IMR-90 (cell line): ENCODE data around the gene POLR2C. TPM values are rescaled to one million over a fixed set of nuclear protein-coding genes. Genes with fewer than 3 reads are reported as not detected.

Experiments
- ATAC-seq: fragments of 200-7000 bp; cut with Tn5 transposase; 2 replicates; pipeline ENCODE4 v1.9.1; 2020; ENCODE audit warnings: low read depth, mild to moderate bottlenecking, moderate library complexity
- BruUV-seq: library from RNA; stranded (reverse); fragments of 400-500 nt; replicated peaks from 2 replicates; lab custom pipeline; 2021; lab: Mats Ljungman, UMichigan
- CTCF ChIA-PET: fragments of 300-600 bp; formaldehyde crosslinking; extraction: SDS; loops from one replicate; lab custom pipeline; 2021; ENCODE audit warnings: antibody characterized with exemption; lab: Yijun Ruan, JAX
- POLR2A ChIA-PET: fragments of 300-600 bp; sonication (Branson Sonifier 250); formaldehyde crosslinking; loops from one replicate; lab custom pipeline; 2022; ENCODE audit warnings: antibody characterized with exemption; ENCODE audit not compliant: unreplicated experiment; lab: Charles Lee
- DNase-seq: peaks from one replicate; pipeline ENCODE4 v3.0.0; 2013
- H2AFZ ChIP-seq: replicated peaks from 2 replicates; pipeline ENCODE3; 2013; ENCODE audit warnings: low read length, mild to moderate bottlenecking; ENCODE audit not compliant: poor library complexity
- H2AK5ac ChIP-seq: 2 replicates; pipeline ENCODE4 v1.6.1; 2013; ENCODE audit warnings: low read depth, low read length, inconsistent platforms
- H2AK9ac ChIP-seq: replicated peaks from 2 replicates; pipeline ENCODE3; 2013; ENCODE audit warnings: mild to moderate bottlenecking, low read depth, low read length, moderate library complexity; ENCODE audit not compliant: poor library complexity
- H2BK120ac ChIP-seq: 2 replicates; pipeline ENCODE4 v1.6.1; 2013; ENCODE audit warnings: low read depth, low read length, inconsistent platforms
- H2BK15ac ChIP-seq: 3 replicates; pipeline ENCODE4 v1.6.1; 2013; ENCODE audit warnings: low read depth, low read length, inconsistent platforms
- H2BK20ac ChIP-seq: 2 replicates; pipeline ENCODE4 v1.6.1; 2013; ENCODE audit warnings: low read depth, mild to moderate bottlenecking, inconsistent platforms, low read length, moderate library complexity
- H2BK5ac ChIP-seq: 2 replicates; pipeline ENCODE4 v1.6.1; 2013; ENCODE audit warnings: mild to moderate bottlenecking, low read depth, low read length, inconsistent platforms; ENCODE audit not compliant: poor library complexity, severe bottlenecking
- H3K14ac ChIP-seq: replicated peaks from 2 replicates; pipeline ENCODE4 v1.6.1; 2013; ENCODE audit warnings: low read depth, low read length, inconsistent platforms
- H3K18ac ChIP-seq: 2 replicates; pipeline ENCODE4 v1.6.1; 2013; ENCODE audit warnings: low read depth, low read length, control low read depth
- H3K23ac ChIP-seq: 2 replicates; pipeline ENCODE4 v1.6.1; 2013; ENCODE audit warnings: low read depth, low read length, inconsistent platforms
- H3K27ac ChIP-seq: 2 replicates; pipeline ENCODE4 v1.5.1; 2013; ENCODE audit warnings: mild to moderate bottlenecking, control low read depth, low read length; ENCODE audit not compliant: insufficient read depth
- H3K27me3 ChIP-seq: 2 replicates; pipeline ENCODE4 v1.6.1; 2013; ENCODE audit warnings: low read length; ENCODE audit not compliant: control insufficient read depth, insufficient read depth
- H3K36me3 ChIP-seq: 2 replicates; pipeline ENCODE4 v1.6.1; 2013; ENCODE audit warnings: low read length, mixed read lengths; ENCODE audit not compliant: control insufficient read depth, insufficient read depth
- H3K4ac ChIP-seq: 2 replicates; pipeline ENCODE4 v1.6.1; 2013; ENCODE audit warnings: low read depth, low read length, inconsistent platforms
- H3K4me1 ChIP-seq: 2 replicates; pipeline ENCODE4 v1.6.1; 2013; ENCODE audit warnings: low read length, mixed read lengths; ENCODE audit not compliant: control insufficient read depth, insufficient read depth
- H3K4me2 ChIP-seq: 2 replicates; pipeline ENCODE4 v1.6.1; 2013; ENCODE audit warnings: low read depth, mild to moderate bottlenecking, control low read depth, low read length, moderate library complexity
- H3K4me3 ChIP-seq: 2 replicates; pipeline ENCODE4 v1.5.1; 2013; ENCODE audit warnings: low read depth, mild to moderate bottlenecking, control low read depth, low read length, moderate library complexity; ENCODE audit not compliant: insufficient read depth
- H3K56ac ChIP-seq: 2 replicates; pipeline ENCODE4 v1.6.1; 2013; ENCODE audit warnings: low read length, inconsistent platforms; ENCODE audit not compliant: insufficient read depth; ENCODE audit errors: extremely low read depth
- H3K79me1 ChIP-seq, 2 experiments: 2 replicates each; pipeline ENCODE4 v1.6.1; 2013; ENCODE audit warnings: low read length in 2 of 2, inconsistent platforms in 1 of 2, low read depth in 1 of 2
- H3K9ac ChIP-seq: 2 replicates; pipeline ENCODE4 v1.6.1; 2013; ENCODE audit warnings: low read depth, low read length, control low read depth
- H3K9me1 ChIP-seq: 2 replicates; pipeline ENCODE4 v1.6.1; 2013; ENCODE audit warnings: low read length, inconsistent platforms; ENCODE audit not compliant: insufficient read depth
- H3K9me3 ChIP-seq: 2 replicates; pipeline ENCODE4 v1.6.1; 2013; ENCODE audit warnings: low read length; ENCODE audit not compliant: control insufficient read depth, insufficient read depth
- H4K20me1 ChIP-seq: 2 replicates; pipeline ENCODE4 v1.6.1; 2013; ENCODE audit warnings: low read length, inconsistent platforms; ENCODE audit not compliant: insufficient read depth
- H4K5ac ChIP-seq: 2 replicates; pipeline ENCODE4 v1.6.1; 2013; ENCODE audit warnings: mild to moderate bottlenecking, low read depth, low read length, control low read depth
- H4K8ac ChIP-seq, 2 experiments: 2 replicates each; pipeline ENCODE4 v1.6.1; 2013; ENCODE audit warnings: low read depth in 2 of 2, low read length in 2 of 2, control low read depth in 1 of 2, inconsistent platforms in 1 of 2
- H4K91ac ChIP-seq: 2 replicates; pipeline ENCODE4 v1.6.1; 2013; ENCODE audit warnings: low read depth, low read length, inconsistent platforms; ENCODE audit not compliant: insufficient read depth
- CEBPB ChIP-seq: IDR thresholded peaks from 2 replicates; pipeline ENCODE4 v1.6.1; 2012; ENCODE audit warnings: low read depth, low read length, improper control_type of control experiment
- CHD1 ChIP-seq: IDR thresholded peaks from 2 replicates; pipeline ENCODE4 v1.6.1; 2012; ENCODE audit warnings: low read depth, low read length, improper control_type of control experiment
- MAFK ChIP-seq: IDR thresholded peaks from 2 replicates; pipeline ENCODE4 v1.6.1; 2012; ENCODE audit warnings: low read depth, low read length, improper control_type of control experiment
- RAD21 ChIP-seq: IDR thresholded peaks from 2 replicates; pipeline ENCODE4 v1.6.1; 2012; ENCODE audit warnings: low read length, improper control_type of control experiment
- RCOR1 ChIP-seq: IDR thresholded peaks from 2 replicates; pipeline ENCODE4 v1.6.1; 2012; ENCODE audit warnings: mild to moderate bottlenecking, low read length, improper control_type of control experiment; ENCODE audit not compliant: insufficient replicate concordance
- RFX5 ChIP-seq: IDR thresholded peaks from 2 replicates; pipeline ENCODE4 v1.8.0; 2012; ENCODE audit warnings: low read depth, mild to moderate bottlenecking, low read length, moderate library complexity
- WGBS, 2 experiments: methylation state at CpG; one replicate each; pipeline versions ENCODE4 v1.1.5 to v1.1.7; 2013; ENCODE audit warnings: missing lambda C conversion rate in 2 of 2; ENCODE audit not compliant: insufficient read length in 1 of 2; ENCODE audit errors: extremely low coverage in 2 of 2; 5-methylcytosine and 5-hydroxymethylcytosine counted together
- dilution Hi-C: fragments of 300-500 bp; cut with HindIII; formaldehyde crosslinking; loops from one replicate; pipeline ENCODE4 v1.14.3; 2018; ENCODE audit warnings: low sequenced_read_pairs; ENCODE audit not compliant: unreplicated experiment
- in situ Hi-C: fragments of 300-500 bp; cut with MboI; formaldehyde crosslinking; loops from 3 replicates; pipeline ENCODE4 v1.14.3; 2019; ENCODE audit warnings: low sequenced_read_pairs, inconsistent platforms, mixed read lengths
- intact Hi-C: fragments of 100-400 bp; cut with micrococcal nuclease; formaldehyde crosslinking; loops from 2 replicates; pipeline ENCODE4 v1.10.0; 2022
- polyA plus RNA-seq, 3 experiments: library from polyadenylated mRNA; depleted of rRNA; stranded (reverse); fragments of >200 nt; gene quantifications; 2 replicates each; pipeline ENCODE4 v1.2.3, GENCODE V29; 2012; ENCODE audit warnings: low replicate concordance in 1 of 3
- total RNA-seq: library from RNA; depleted of rRNA; stranded (reverse); fragments of >200 nt; gene quantifications from 2 replicates; pipeline ENCODE4 v1.2.3, GENCODE V29; 2012

POLR2C gene
- total and polyA plus RNA-seq, 2 of the 4 experiments (the other 2 are of a cell fraction), result 137 to 340 TPM

GRCh38 chr16:57481421-57481820 lies 18.9 kb downstream of the POLR2C start:
- Histone ChIP-seq H2AK5ac (no peak overlapping the region), H3K4me2 (no peak overlapping the region), H2BK120ac (no peak overlapping the region), H3K14ac (no peak overlapping the region), H3K9ac (no peak overlapping the region), H4K5ac (no peak overlapping the region), H3K56ac (no peak overlapping the region), H3K9me1 (no peaks in the 10 kb centered on the region; the same call in 1 of the 2 replicates), H3K27ac (no peak overlapping the region), H4K8ac (no peak overlapping the region), H4K91ac (no peak overlapping the region), H3K36me3 (no peaks in the 10 kb centered on the region), H3K9me3 (no peaks in the 10 kb centered on the region), H3K4me1 (peaks cover 12% of the 10 kb centered on the region), H2BK20ac (no peak overlapping the region), H3K79me1 (peaks cover 5 to 21% of the 10 kb centered on the region in 2 experiments), H2AK9ac (no peak overlapping the region), H3K4ac (no peak overlapping the region), H2BK15ac (no peak overlapping the region), H2AFZ (no peak overlapping the region), H3K27me3 (no peaks in the 10 kb centered on the region), H3K18ac (no peak overlapping the region), H2BK5ac (no peak overlapping the region), H4K20me1 (no peaks in the 10 kb centered on the region; the same call in 1 of the 2 replicates), H3K23ac (no peak overlapping the region), H3K4me3 (no peak overlapping the region)
- POLR2A ChIA-PET, result no interaction called here
- in situ Hi-C loops (no loop called here), dilution Hi-C loops (no loop called here), intact Hi-C loops (no loop called here)
- CTCF ChIA-PET, result interaction anchor here (1.0 kb wide), 1 partner anchor 38 kb away, joined by 3 read pairs; no protein-coding TSS in a partner anchor
- TF ChIP-seq MAFK (no peak), RAD21 (no peak), RFX5 (no peak), CHD1 (no peak), RCOR1 (no peak), CEBPB (no peak)
- DNase-seq (no peak), ATAC-seq (no peak)
- WGBS, 2 experiments, result 70% methylated on average over 2 of the region's 4 CpGs; no CpG with 5 or more reads in 1 of the 2 experiments
- BruUV-seq, result no TSS peak
